ENCODE data around the gene CLTC. TPM values are rescaled to one million over a fixed set of nuclear protein-coding genes. Genes with fewer than 3 reads are reported as not detected.
A peak's percentile ranks its signal among the peaks of the same experiment; 100 is the strongest.
"Not testable (repeated sequence)": the region's sequence is repeated elsewhere in the genome, so short reads cannot be mapped to it uniquely, and the experiment has no call there.

Gene CLTC
- 100 to 1,000 TPM in 1 of 5 experiments, 10 to 100 TPM in 4; 67.1 to 174 (median 88.4) TPM for total RNA-seq
- polyA plus RNA-seq = 10 to 100 TPM; 31.2 to 48.2 TPM
- 130 reads per million, percentile 88 among the genes with 10 or more reads in this experiment for total RNA-seq

DNA sequence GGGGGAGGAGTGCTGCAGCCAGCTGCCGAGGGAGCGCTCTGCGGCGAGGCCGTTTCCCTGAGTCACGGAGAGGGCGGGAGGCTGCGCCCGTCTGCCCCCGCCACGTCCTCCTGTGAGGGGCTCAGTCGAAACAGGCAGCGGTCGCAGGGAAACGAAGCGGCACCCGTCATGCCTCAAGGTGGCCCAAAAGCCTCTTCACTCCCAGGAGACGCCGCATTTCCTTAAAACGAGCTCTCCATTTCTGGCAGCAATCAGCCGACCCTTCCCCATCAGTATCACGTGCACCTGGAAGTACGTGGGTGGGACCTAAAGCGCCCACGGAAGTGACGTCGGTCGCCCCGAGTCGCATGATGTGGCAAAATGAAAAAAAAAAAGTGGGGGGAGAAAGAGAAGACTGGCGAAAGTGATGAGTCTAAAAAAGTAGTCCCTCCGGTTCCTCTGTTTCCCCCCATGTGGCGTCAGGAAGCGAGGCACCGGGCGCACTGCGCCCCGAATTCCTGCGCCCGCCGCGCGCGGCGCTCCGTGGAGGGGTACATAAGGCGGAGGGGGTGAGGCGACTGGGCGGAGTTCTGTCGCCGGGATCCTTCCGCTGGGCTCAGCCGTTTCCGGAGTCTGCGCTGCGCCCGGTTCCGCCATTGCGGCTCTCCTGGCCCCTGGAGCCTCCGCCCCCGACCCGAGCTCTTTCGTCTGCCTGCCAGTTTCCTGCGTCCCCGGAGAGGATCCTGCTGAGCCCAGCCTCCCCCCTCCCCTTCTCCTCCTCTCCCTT is at the start of gene CLTC:
Gene CLTC, plus strand, starts transcription at position 598 of the 766 bp plus-strand sequence. CDS start 237 bp downstream, outside the sequence.
- Mint-ChIP-seq H3K36me3 (peaks cover 0 to 6% (median 4%) of the 10 kb centered on the region in 5 donors), H3K27ac (peak within 1 kb of the TSS; percentile 94 to 100 (median 99)), H3K9me3 (peaks cover 0 to 5% (median 0%) of the 10 kb centered on the region in 11 donors), H3K4me1 (peaks cover 23 to 60% (median 51%) of the 10 kb centered on the region in 7 donors), H3K4me3 (peak within 1 kb of the TSS; percentile 92 to 100 (median 96)), H3K27me3 (peaks cover 0 to 3% (median 0%) of the 10 kb centered on the region in 5 donors)
- CTCF ChIA-PET = interaction anchor here (0.6 to 1.9 kb wide), 3 partner anchors 13 to 177 kb away, joined by 3 to 5 read pairs (median 5); partner anchors contain the start of genes PTRH2 and VMP1
- peak within 1 kb of the TSS; percentile 94 for H3K27ac ChIP-seq (ENCODE audit: low read depth, low read length)
- H3K4me1 ChIP-seq (ENCODE audit: control insufficient read depth in 2 of 2, insufficient read depth in 2 of 2, low read length in 2 of 2) = peaks cover 12 to 32% of the 10 kb centered on the region in 2 donors
- H3K27me3 ChIP-seq (ENCODE audit: control insufficient read depth in 2 of 2, insufficient read depth in 2 of 2, low read length in 2 of 2) = no peaks in the 10 kb centered on the region
- intact Hi-C loops (cut with micrococcal nuclease) = loop anchor here (1.0 to 10.0 kb wide), 21 partner anchors 15 to 1285 kb away; partner anchors contain the start of genes DHX40 (in 2 of the 2), PRR11 (in 2 of the 2), PTRH2 (in 2 of the 2) and RPS6KB1 (in 2 of the 2)
- DNase-seq = peak; percentile 89 to 96 (median 95)
- peaks cover 0 to 8% (median 0%) of the 10 kb centered on the region in 3 experiments for H3K36me3 ChIP-seq (ENCODE audit: control insufficient read depth in 2 of 3, insufficient read depth in 3 of 3, low read length in 3 of 3)
- POLR2A ChIA-PET = interaction anchor here (0.5 to 4.1 kb wide), 15 partner anchors 14 to 988 kb away, joined by 3 to 21 read pairs (median 4); partner anchors contain the start of genes DHX40, GDPD1, PTRH2 and RNFT1
- no peaks in the 10 kb centered on the region for H3K9me3 ChIP-seq (ENCODE audit: control insufficient read depth in 2 of 3, low read length in 3 of 3)
- peak; percentile 91 for ATAC-seq
- peak within 1 kb of the TSS; percentile 80 for H3K4me3 ChIP-seq (ENCODE audit: low read length)

DNA sequence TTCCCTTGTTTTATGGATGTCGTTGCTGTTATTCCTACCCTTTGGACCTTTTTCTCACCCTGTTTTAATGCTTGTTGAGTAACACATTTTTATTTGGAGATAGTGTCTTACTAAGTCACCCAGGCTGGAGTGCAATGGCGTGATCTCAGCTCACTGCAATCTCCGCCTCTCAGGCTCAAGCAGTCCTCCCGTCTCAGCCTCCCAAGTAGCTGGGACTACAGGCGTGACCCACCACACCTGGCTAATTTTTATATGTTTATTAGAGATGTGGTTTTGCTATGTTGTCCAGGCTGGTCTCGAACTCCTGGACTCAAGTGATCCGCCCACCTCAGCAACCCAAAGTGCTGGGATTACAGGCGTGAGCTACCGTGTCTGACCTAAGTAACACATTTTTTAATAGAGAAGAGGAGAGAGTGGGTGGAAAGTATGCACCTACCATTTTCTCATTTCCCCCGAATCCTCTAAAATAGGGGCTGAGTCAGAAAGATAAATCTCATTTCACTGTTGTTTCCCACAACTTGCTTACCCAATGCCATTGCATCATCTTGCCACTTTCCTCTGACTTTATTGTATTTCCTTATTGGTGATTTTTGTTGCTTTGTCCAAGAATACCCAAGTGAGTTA is 47.3 kb upstream of the CLTC start:
- Mint-ChIP-seq H3K27ac (no peak overlapping the region), H3K36me3 (peaks cover 6 to 17% (median 10%) of the 10 kb centered on the region in 5 donors), H3K4me3 (no peak overlapping the region), H3K4me1 (peaks cover under 1 to 6% (median 5%) of the 10 kb centered on the region in 7 donors), H3K27me3 (no peaks in the 10 kb centered on the region), H3K9me3 (no peaks in the 10 kb centered on the region)
- ChIA-PET POLR2A (no interaction called here), CTCF (no interaction called here)
- ATAC-seq (no peak), DNase-seq (no peak)
- Histone ChIP-seq H3K9me3 (ENCODE audit: control insufficient read depth in 2 of 3, low read length in 3 of 3) (no peaks in the 10 kb centered on the region), H3K4me1 (ENCODE audit: control insufficient read depth in 2 of 2, insufficient read depth in 2 of 2, low read length in 2 of 2) (no peaks in the 10 kb centered on the region), H3K36me3 (ENCODE audit: control insufficient read depth in 2 of 3, insufficient read depth in 3 of 3, low read length in 3 of 3) (peaks cover 0 to 14% (median 0%) of the 10 kb centered on the region in 3 experiments), H3K27ac (ENCODE audit: low read depth, low read length) (no peak overlapping the region), H3K4me3 (ENCODE audit: low read length) (no peak overlapping the region), H3K27me3 (ENCODE audit: control insufficient read depth in 2 of 2, insufficient read depth in 2 of 2, low read length in 2 of 2) (no peaks in the 10 kb centered on the region)
- intact Hi-C loops (cut with micrococcal nuclease) = no loop called here

DNA sequence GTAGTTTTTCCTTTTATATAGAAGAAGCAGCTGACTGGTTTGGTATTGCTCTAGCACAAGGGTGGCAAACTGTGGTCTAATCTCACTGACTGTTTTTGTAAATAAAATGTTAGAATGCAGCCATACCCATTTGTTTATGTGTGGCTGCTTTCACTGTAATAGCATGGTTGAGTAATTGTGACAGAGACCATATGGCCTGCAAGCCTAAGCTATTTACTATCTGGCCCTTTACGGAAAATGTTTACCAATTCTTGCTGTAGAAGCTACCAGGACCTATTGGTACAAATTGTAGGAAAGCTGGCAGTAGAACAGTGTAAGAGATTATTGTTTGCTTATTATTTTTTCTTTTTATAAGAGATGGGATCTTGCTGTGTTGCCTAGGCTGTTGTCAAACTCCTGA is 35.5 kb upstream of the CLTC start:
- H3K4me3 ChIP-seq (ENCODE audit: low read length); H3K9me3 Mint-ChIP-seq; POLR2A ChIA-PET; H3K36me3 Mint-ChIP-seq; DNase-seq; CTCF ChIA-PET; H3K27ac Mint-ChIP-seq; H3K4me1 Mint-ChIP-seq; H3K27ac ChIP-seq (ENCODE audit: low read depth, low read length); H3K4me1 ChIP-seq (ENCODE audit: control insufficient read depth in 2 of 2, insufficient read depth in 2 of 2, low read length in 2 of 2); H3K36me3 ChIP-seq (ENCODE audit: control insufficient read depth in 2 of 3, insufficient read depth in 3 of 3, low read length in 3 of 3); intact Hi-C loops (cut with micrococcal nuclease); H3K27me3 Mint-ChIP-seq; H3K4me3 Mint-ChIP-seq; H3K9me3 ChIP-seq (ENCODE audit: control insufficient read depth in 2 of 3, low read length in 3 of 3); ATAC-seq; H3K27me3 ChIP-seq (ENCODE audit: control insufficient read depth in 2 of 2, insufficient read depth in 2 of 2, low read length in 2 of 2): not testable (repeated sequence)

DNA sequence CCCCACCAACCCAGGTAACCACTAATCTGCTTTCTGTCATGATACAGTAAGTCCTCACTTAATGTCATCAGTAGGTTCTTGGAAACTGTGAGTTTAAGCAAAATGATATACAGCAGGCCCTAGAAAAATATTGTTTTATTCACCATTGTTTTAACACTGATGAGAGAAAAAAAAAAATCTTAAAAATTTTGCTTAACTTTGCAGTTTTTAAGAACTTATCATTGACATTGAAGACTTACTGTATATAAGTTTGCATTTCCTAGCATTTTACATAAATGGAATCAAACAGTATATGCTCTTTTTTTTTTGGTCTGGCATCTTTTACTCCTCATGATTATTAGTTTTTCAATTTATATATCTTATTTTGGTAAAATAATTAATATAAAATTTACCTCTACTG is 19.5 kb upstream of the CLTC start:
- intact Hi-C loops (cut with micrococcal nuclease) = no loop called here
- DNase-seq (no peak), ATAC-seq (no peak)
- H3K36me3 ChIP-seq (ENCODE audit: control insufficient read depth in 2 of 3, insufficient read depth in 3 of 3, low read length in 3 of 3) = peaks cover 0 to 43% (median 11%) of the 10 kb centered on the region in 3 experiments
- no peaks in the 10 kb centered on the region for H3K27me3 ChIP-seq (ENCODE audit: control insufficient read depth in 2 of 2, insufficient read depth in 2 of 2, low read length in 2 of 2)
- H3K4me3 Mint-ChIP-seq = no peak overlapping the region
- no peaks in the 10 kb centered on the region for H3K9me3 Mint-ChIP-seq
- POLR2A ChIA-PET = no interaction called here
- no peaks in the 10 kb centered on the region for H3K27me3 Mint-ChIP-seq
- no peaks in the 10 kb centered on the region for H3K4me1 ChIP-seq (ENCODE audit: control insufficient read depth in 2 of 2, insufficient read depth in 2 of 2, low read length in 2 of 2)
- H3K9me3 ChIP-seq (ENCODE audit: control insufficient read depth in 2 of 3, low read length in 3 of 3) = no peaks in the 10 kb centered on the region
- H3K27ac ChIP-seq (ENCODE audit: low read depth, low read length) = no peak overlapping the region
- no peak overlapping the region for H3K27ac Mint-ChIP-seq
- H3K36me3 Mint-ChIP-seq = peaks cover 11 to 39% (median 30%) of the 10 kb centered on the region in 5 donors
- H3K4me3 ChIP-seq (ENCODE audit: low read length) = no peak overlapping the region
- peaks cover 0 to 8% (median 0%) of the 10 kb centered on the region in 7 donors for H3K4me1 Mint-ChIP-seq
- CTCF ChIA-PET = no interaction called here

DNA sequence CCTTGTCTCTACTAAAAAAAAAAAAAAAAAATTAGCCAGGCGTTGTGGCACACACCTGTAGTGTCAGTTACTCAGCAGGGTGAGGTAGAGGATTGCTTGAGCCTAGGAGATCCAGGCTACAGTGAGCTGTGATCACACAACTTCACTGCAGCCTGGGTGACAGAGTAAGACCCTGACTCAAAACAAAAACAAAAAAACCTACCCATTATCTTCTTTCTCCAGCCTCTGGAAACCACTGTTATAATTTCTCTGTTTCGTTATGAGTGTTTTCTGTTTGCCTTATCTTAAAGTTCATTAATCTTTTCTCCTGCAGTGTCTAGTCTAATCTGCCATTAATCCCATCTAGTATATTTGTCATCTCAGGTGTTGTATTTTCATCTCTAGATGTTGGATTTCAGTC is 18.6 kb upstream of the CLTC start:
- intact Hi-C loops (cut with micrococcal nuclease) = no loop called here
- Histone ChIP-seq H3K36me3 (ENCODE audit: control insufficient read depth in 2 of 3, insufficient read depth in 3 of 3, low read length in 3 of 3) (peaks cover 0 to 52% (median 16%) of the 10 kb centered on the region in 3 experiments), H3K27me3 (ENCODE audit: control insufficient read depth in 2 of 2, insufficient read depth in 2 of 2, low read length in 2 of 2) (no peaks in the 10 kb centered on the region), H3K9me3 (ENCODE audit: control insufficient read depth in 2 of 3, low read length in 3 of 3) (no peaks in the 10 kb centered on the region), H3K4me1 (ENCODE audit: control insufficient read depth in 2 of 2, insufficient read depth in 2 of 2, low read length in 2 of 2) (no peaks in the 10 kb centered on the region), H3K27ac (ENCODE audit: low read depth, low read length) (no peak overlapping the region), H3K4me3 (ENCODE audit: low read length) (no peak overlapping the region)
- ATAC-seq (no peak), DNase-seq (no peak)
- Mint-ChIP-seq H3K9me3 (no peaks in the 10 kb centered on the region), H3K4me1 (peaks cover 0 to 8% (median 0%) of the 10 kb centered on the region in 7 donors), H3K27ac (peak overlapping the region in 1 of 9 donors; percentile 69), H3K4me3 (no peak overlapping the region), H3K36me3 (peaks cover 15 to 46% (median 35%) of the 10 kb centered on the region in 5 donors), H3K27me3 (no peaks in the 10 kb centered on the region)
- ChIA-PET CTCF (interaction anchor here (0.7 kb wide), 1 partner anchor 1330 kb away, joined by 4 read pairs; no protein-coding TSS in a partner anchor), POLR2A (interaction anchor here (0.6 to 1.1 kb wide), 2 partner anchors 18 to 73 kb away, joined by 3 read pairs; partner anchors contain the start of gene CLTC)

DNA sequence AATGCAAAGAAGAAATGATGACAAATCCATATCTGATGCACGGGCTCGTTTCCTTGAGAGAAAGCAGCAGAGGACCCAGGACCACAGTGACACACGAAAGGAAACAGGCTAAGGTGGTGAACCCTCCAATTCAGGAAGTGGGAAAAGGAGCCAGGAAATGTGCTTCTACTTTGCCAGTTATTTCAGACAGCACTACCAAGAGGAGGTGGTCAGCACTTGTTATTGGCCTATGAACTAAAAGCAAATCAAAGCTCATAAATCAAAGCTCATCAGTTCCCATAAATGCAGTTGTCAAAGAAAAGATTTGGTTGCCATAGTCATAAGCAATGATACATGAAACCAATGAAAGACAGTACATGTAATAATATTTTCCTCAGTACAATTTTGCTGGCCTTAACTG is 12.6 kb upstream of the CLTC start:
- H3K4me3 Mint-ChIP-seq = no peak overlapping the region
- ChIA-PET CTCF (no interaction called here), POLR2A (interaction anchor here (0.6 to 1.0 kb wide), 4 partner anchors 8 to 1453 kb away, joined by 3 to 4 read pairs (median 4); no protein-coding TSS in a partner anchor)
- Histone ChIP-seq H3K36me3 (ENCODE audit: control insufficient read depth in 2 of 3, insufficient read depth in 3 of 3, low read length in 3 of 3) (peaks cover 0 to 49% (median 16%) of the 10 kb centered on the region in 3 experiments), H3K27me3 (ENCODE audit: control insufficient read depth in 2 of 2, insufficient read depth in 2 of 2, low read length in 2 of 2) (no peaks in the 10 kb centered on the region), H3K9me3 (ENCODE audit: control insufficient read depth in 2 of 3, low read length in 3 of 3) (no peaks in the 10 kb centered on the region), H3K4me3 (ENCODE audit: low read length) (no peak overlapping the region), H3K27ac (ENCODE audit: low read depth, low read length) (no peak overlapping the region), H3K4me1 (ENCODE audit: control insufficient read depth in 2 of 2, insufficient read depth in 2 of 2, low read length in 2 of 2) (no peaks in the 10 kb centered on the region)
- no peak overlapping the region for H3K27ac Mint-ChIP-seq
- peaks cover 0 to 4% (median 0%) of the 10 kb centered on the region in 11 donors for H3K9me3 Mint-ChIP-seq
- intact Hi-C loops (cut with micrococcal nuclease) = no loop called here
- no peaks in the 10 kb centered on the region for H3K27me3 Mint-ChIP-seq
- peaks cover 0 to 5% (median 0%) of the 10 kb centered on the region in 7 donors for H3K4me1 Mint-ChIP-seq
- DNase-seq = no peak
- peaks cover 16 to 53% (median 31%) of the 10 kb centered on the region in 5 donors for H3K36me3 Mint-ChIP-seq
- no peak for ATAC-seq

Data from naive thymus-derived CD4-positive, alpha-beta T cell (primary cell).